ENCODE results near the gene CASP8. TPM values are rescaled to one million over a fixed set of nuclear protein-coding genes. Genes with fewer than 3 reads are reported as not detected.
"Not testable (repeated sequence)": the region's sequence is repeated elsewhere in the genome, so short reads cannot be mapped to it uniquely, and the experiment has no call there.

Gene CASP8
- total RNA-seq, 1 donor from 2014 or later: 120 TPM

DNA sequence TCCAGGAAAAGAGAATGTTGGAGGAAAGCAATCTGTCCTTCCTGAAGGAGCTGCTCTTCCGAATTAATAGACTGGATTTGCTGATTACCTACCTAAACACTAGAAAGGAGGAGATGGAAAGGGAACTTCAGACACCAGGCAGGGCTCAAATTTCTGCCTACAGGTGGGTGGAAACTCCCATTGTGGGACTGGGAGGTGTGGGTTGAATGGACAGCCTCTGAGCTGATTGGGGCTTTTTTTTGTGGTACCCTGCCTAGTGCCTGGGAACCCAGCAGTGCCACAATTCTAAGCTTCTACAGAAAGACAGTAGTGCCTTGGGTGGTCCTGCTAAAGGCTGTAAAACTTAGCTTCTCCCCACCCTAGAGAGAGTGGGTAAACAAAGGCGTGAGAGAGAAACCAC, 6.3 kb downstream of the CASP8 start:
- intact Hi-C loops (cut with micrococcal nuclease): loop anchor here (10.0 kb wide), 2 partner anchors 1312 to 1368 kb away; partner anchors contain the start of genes FAM117B, MAIP1 and TYW5

DNA sequence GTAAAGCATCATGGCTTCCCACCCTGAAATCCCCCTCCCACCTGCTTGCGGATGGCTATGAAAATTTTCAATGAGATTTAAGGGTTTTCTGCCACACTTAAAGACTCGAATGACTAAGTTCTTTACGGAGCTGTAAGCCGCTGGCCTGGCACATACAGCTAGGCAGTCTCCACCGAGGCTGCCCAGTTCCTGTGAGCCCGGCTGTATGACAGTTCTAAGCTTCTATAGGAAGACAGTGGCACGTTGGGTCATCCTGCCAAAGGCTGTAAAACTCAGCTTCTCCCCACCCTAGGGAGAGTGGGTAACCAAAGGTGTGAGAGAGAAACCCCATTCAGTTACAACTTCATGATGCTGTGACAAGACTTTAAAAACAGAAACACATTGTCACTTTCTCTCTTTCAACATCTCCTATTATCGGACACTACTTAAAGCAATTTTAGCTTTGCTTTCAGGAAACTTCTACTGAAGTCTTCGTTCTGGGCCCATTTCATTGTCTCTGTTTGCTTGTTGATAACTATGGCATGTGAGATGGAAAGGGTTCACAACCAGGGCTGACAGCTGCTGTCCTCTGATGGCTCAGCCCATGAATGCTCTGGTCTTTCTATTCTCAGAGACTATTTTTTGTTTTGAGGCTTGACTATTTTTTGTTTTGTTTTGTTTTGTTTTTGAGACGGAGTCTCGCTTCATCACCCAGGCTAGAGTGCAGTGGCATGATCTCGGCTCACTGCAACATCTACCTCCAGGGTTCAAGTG, 7.1 kb downstream of the CASP8 start:
- intact Hi-C loops (cut with micrococcal nuclease): loop anchor here (10.0 kb wide), 2 partner anchors 1313 to 1367 kb away; partner anchors contain the start of genes FAM117B, MAIP1 and TYW5

DNA sequence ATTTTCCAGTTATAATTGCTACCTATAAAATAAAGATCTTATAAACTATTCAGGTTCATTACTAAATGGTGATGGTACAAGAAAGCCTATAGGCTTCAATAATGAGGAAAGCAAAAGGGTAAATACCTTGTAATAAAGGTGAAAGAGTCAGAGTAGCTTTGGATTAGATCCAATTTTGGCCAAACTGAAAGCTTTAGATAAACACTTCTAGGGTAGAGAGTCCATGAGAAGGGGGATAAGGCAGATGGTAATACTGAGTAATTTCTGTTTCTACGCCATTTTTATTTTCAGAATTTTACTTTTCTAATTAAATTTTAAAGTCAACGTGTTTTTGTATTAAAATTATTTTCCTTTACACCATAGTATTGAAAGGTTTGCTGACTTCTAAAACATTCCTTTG, 9.4 kb downstream of the CASP8 start:
- intact Hi-C loops (cut with micrococcal nuclease): loop anchor here (10.0 kb wide), 2 partner anchors 1315 to 1365 kb away; partner anchors contain the start of genes FAM117B, MAIP1 and TYW5

GRCh38 chr2:201270293-201271001, 10.1 kb downstream of the CASP8 start:
- intact Hi-C loops (cut with micrococcal nuclease): no loop called here

DNA sequence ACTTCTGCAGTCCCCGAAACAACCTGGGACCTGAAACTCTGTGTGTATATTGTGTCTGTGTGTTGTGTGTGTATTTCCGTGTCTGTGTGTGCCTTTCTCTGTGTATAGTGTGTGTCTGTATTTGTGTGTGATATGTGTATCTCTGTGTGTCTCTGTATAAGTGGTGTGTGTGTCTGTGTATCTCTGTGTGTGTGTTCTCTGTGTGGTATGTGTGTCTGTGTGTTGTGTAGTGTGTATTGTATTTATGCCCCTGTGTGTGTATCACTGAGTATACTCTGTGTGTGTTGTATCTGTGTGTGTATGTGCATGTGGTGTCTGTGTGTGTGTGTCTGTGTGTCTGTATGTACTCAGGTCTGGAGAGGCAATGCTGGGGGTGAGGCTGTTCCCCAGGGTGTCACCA, 11.6 kb downstream of the CASP8 start:
- intact Hi-C loops (cut with micrococcal nuclease): no loop called here

- intact Hi-C loops (cut with micrococcal nuclease): loop anchor here (1.0 kb wide), 1 partner anchor 10 kb away; no protein-coding TSS in a partner anchor
Observed at GRCh38 chr2:201273330-201273983, 13.1 kb downstream of the CASP8 start.

DNA sequence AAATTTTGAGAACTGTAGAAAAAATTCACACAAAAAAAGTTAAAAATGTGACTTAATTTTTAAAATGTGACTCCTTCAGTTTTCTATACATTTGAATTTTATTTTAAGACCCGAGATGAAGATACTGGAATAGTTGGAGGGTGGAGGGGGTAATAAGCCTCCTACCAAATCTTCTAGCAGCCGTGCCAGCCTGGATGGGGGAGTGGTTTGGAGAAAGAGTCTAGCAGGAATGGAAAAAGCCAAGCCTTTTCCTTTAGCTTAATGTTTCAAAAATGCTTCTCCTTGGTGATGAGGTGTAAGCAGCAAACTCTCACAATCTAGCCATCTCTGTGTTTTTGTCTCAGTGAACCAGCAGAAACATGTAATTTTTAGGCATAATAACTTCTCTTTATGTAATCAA, 14.7 kb downstream of the CASP8 start:
- intact Hi-C loops (cut with micrococcal nuclease): no loop called here

GRCh38 chr2:201275990-201276389, 15.7 kb downstream of the CASP8 start:
- intact Hi-C loops (cut with micrococcal nuclease): no loop called here

GRCh38 chr2:201276511-201276910, 16.2 kb downstream of the CASP8 start:
- intact Hi-C loops (cut with micrococcal nuclease): no loop called here

- intact Hi-C loops (cut with micrococcal nuclease): loop anchor here (1.0 to 2.0 kb wide), 2 partner anchors 16 to 43 kb away; no protein-coding TSS in a partner anchor
Observed at GRCh38 chr2:201279079-201279478, 18.7 kb downstream of the CASP8 start.

- intact Hi-C loops (cut with micrococcal nuclease): no loop called here
Observed at GRCh38 chr2:201280191-201281040, 20.1 kb downstream of the CASP8 start.

- intact Hi-C loops (cut with micrococcal nuclease): no loop called here
Observed at GRCh38 chr2:201285499-201285898, 25.2 kb downstream of the CASP8 start.

GRCh38 chr2:201290457-201291148, 30.3 kb downstream of the CASP8 start:
- intact Hi-C loops (cut with micrococcal nuclease): not testable (repeated sequence)

GRCh38 chr2:201298462-201299052, 38.2 kb downstream of the CASP8 start:
- intact Hi-C loops (cut with micrococcal nuclease): no loop called here

GRCh38 chr2:201299929-201300328, 39.6 kb downstream of the CASP8 start:
- intact Hi-C loops (cut with micrococcal nuclease): not testable (repeated sequence)

DNA sequence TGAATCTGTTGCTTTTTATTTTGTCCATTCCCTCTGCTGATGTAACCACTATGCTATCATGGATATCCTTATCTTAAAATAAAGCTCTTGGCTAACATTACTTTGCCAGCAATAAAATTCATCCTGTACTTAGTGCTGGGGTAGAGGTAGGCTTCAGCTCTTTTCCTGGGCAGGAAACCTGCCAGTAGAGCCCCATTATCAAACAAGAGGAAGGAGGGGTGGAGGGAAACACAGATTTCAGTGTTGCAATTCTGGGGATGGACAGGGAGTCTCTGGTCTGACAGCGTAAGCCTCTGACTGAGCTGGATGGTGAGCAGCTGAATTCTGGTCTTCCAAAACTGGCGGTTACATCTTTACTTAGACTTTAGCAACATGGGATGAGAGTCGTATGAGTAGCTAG, 47.5 kb downstream of the CASP8 start:
- intact Hi-C loops (cut with micrococcal nuclease): no loop called here

DNA sequence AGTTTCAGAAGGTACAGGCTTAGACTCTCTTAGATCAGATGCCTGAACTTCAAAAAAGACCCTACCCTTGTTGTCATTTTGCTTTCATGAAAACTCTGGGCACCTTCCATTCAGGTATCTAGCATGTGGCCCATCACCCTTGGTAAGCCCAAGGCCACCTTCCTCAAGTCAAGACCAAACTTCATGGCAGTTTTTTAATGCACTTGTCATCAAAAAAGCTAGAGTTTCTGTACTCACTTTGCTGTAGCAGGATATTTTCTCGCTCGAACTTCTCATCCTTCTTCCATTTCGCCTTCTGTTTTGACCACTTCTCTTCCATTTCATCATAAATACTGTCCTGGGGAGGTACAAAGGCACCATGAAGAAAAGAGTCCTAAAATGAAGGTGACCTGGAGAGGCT, 48.6 kb downstream of the CASP8 start:
- intact Hi-C loops (cut with micrococcal nuclease): no loop called here

- intact Hi-C loops (cut with micrococcal nuclease): no loop called here
Observed at GRCh38 chr2:201313362-201313761, 53.0 kb downstream of the CASP8 start.

DNA sequence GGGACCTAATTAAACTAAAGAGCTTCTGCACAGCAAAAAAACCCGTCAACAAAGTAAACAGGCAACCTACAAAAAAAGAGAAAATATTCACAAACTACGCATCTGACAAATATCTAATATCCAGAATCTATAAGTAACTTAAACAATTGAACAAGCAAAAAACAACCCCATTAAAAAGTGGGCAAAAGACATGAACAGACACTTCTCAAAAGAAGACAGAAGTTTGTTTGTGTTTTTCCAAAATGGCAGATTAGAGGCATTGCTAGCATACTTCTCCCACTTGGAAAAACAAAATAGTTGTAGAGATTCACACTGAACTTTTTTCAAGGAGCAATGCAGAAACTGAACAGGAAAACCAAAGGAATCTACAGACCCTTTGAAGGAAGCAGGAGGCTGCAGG, 59.2 kb downstream of the CASP8 start:
- intact Hi-C loops (cut with micrococcal nuclease): no loop called here

DNA sequence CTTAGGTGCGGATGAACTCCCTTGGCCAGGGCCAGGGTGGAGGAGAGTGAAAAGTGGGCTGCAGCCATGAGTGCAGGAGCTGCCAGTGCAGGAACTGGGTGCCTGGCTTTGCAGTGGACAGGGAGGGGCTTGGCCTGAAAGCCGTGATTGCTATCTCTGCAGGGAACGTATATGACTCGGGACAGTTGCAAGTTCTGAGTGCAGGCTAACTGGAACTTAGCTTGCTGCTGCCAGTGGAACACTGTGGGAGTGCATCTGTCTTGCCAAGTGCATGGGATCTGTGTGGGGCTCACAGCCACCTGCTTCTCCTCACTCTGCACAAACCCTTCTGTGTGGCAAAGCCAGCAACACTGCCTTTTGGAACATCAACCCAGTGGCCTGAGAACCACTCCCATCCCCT, 59.9 kb downstream of the CASP8 start:
- intact Hi-C loops (cut with micrococcal nuclease): no loop called here

Data from T-helper 1 cell treated with Interleukin-12 subunit alpha and Interleukin-12 subunit beta and Interleukin-4 antibody, amounts not matched to agents 30 ng/mL and 1 ng/mL, for 36 hours (primary cell).